ENCODE measurements around the gene SDF4.

GRCh38 chr1:1197551-1198422 lies 34.0 kb downstream of the SDF4 start:
- TF ChIP-seq CTCF (IDR thresholded peaks at IDR 0.05 in 8 of 11, conservative IDR thresholded peaks at IDR 0.05 in 3 of 11) (no peak), POLR2A (IDR thresholded peaks at IDR 0.05) (no peak)
